ENCODE results near the gene RHBDL3.

DNA sequence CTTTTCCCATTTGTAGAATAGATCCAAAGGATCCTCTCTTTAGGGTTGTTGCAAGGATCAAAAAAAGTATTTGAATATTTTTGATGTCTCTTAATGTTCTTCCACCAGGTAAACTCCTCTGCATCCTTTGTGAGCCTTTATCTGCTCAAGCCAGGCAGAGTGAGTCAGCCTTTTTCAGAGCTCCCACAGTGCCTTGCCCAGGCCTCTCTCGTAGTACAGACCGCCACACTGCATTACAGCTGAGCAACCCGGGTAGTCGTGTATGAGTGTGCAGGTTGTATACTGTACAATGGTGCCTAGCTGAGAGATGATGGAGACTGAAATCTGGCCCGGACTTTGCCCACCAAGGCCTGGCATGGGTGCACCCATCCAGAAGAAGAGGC is 20.9 kb downstream of the RHBDL3 start:
- TF ChIP-seq, protein P1, sequence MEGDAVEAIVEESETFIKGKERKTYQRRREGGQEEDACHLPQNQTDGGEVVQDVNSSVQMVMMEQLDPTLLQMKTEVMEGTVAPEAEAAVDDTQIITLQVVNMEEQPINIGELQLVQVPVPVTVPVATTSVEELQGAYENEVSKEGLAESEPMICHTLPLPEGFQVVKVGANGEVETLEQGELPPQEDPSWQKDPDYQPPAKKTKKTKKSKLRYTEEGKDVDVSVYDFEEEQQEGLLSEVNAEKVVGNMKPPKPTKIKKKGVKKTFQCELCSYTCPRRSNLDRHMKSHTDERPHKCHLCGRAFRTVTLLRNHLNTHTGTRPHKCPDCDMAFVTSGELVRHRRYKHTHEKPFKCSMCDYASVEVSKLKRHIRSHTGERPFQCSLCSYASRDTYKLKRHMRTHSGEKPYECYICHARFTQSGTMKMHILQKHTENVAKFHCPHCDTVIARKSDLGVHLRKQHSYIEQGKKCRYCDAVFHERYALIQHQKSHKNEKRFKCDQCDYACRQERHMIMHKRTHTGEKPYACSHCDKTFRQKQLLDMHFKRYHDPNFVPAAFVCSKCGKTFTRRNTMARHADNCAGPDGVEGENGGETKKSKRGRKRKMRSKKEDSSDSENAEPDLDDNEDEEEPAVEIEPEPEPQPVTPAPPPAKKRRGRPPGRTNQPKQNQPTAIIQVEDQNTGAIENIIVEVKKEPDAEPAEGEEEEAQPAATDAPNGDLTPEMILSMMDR (IDR thresholded peaks at IDR 0.05): no peak
- TF ChIP-seq POLR2A (IDR thresholded peaks at IDR 0.05) (no peak), POLR2AphosphoS5 (IDR thresholded peaks at IDR 0.05) (no peak), EP300 (IDR thresholded peaks at IDR 0.05; ENCODE audit: low read depth) (no peak)
